Motor neuron (in vitro differentiated cells): ENCODE data around the gene ENAH. TPM values are rescaled to one million over a fixed set of nuclear protein-coding genes. Genes with fewer than 3 reads are reported as not detected.
A peak's percentile ranks its signal among the peaks of the same experiment; 100 is the strongest.

Source experiments
- ATAC-seq, 8 experiments: fragments of 200-7000 bp; cut with Tn5 transposase; replicated peaks in 6 of 8; 2 replicates each; pipeline ENCODE4 v1.8.0; 2021; ENCODE audit warnings: mild to moderate bottlenecking in 8 of 8, moderate library complexity in 8 of 8
- H3K27ac ChIP-seq, 2 donors: fragments of 250-450 bp; sonication (Bioruptor Pico); 2 replicates each; pipeline ENCODE4 v1.9.0; 2021; ENCODE audit warnings: antibody characterized with exemption in 2 of 2, mild to moderate bottlenecking in 2 of 2, moderate library complexity in 1 of 2
- H3K4me1 ChIP-seq, 2 donors: fragments of 250-450 bp; sonication (Bioruptor Pico); replicated peaks in 1 of 2; 2 replicates each; pipeline ENCODE4 v1.6.1; 2021; ENCODE audit warnings: antibody characterized with exemption in 2 of 2, mild to moderate bottlenecking in 2 of 2, moderate library complexity in 1 of 2
- H3K4me3 ChIP-seq, 5 donors: fragments of 250-450 bp; sonication (Bioruptor Pico); 2 replicates each; pipeline ENCODE4 v1.9.0; 2021; ENCODE audit warnings: antibody characterized with exemption in 5 of 5, mild to moderate bottlenecking in 5 of 5, moderate library complexity in 4 of 5
- WGBS, 10 experiments: fragments of 450-650 bp; shearing (Covaris generic); methylation state at CpG; one replicate each; pipeline ENCODE4 v1.0.0; 2022; 5-methylcytosine and 5-hydroxymethylcytosine counted together
- in situ Hi-C, 9 experiments: fragments of 400-800 bp; cut with MboI; loops; one replicate each; pipeline ENCODE4 v1.15.0; 2021; ENCODE audit warnings: low sequenced_read_pairs in 9 of 9, low pct_unique_long_range_greater_than_20kb in 2 of 9; ENCODE audit not compliant: unreplicated experiment in 9 of 9
- total RNA-seq, 8 experiments: library from RNA; unstranded; fragments of 300-600 nt; gene quantifications; 2 replicates each; pipeline versions ENCODE4 v1.2.3 to v1.2.4, GENCODE V29; 2022

The ENAH gene
- total RNA-seq, 8 experiments from 2014 or later, result 11.1 to 172 (median 64.9) TPM

- in situ Hi-C loops, result no loop called here
- H3K27ac ChIP-seq, result peak overlapping the region in 1 of 2 donors; percentile 28
- WGBS, 10 experiments, result 20 to 82% (median 72%) methylated on average over 1 to 13 of the region's 15 CpGs; no CpG with 5 or more reads in 5 of the 10 experiments
- peaks cover 33 to 43% of the 10 kb centered on the region in 2 donors for H3K4me1 ChIP-seq
- no peak overlapping the region for H3K4me3 ChIP-seq
- ATAC-seq, result peak in 6 of 8 experiments; percentile 22 to 70 (median 60)
Observed at GRCh38 chr1:225462714-225463574, 190.0 kb downstream of the ENAH start.

DNA sequence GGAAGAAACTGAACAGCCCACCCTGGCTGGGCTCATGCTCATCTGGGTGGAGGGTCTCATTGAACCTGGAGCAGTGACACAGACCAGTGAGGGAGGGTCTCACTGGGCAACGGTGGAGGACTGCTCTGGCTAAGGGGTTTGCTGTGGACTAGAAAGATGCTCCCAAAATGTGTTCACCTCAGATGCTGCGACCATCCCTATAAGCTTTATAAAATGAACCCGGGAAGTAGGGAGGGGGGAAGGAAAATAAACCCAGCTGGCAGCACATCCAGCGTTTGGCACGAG is 190.6 kb downstream of the ENAH start:
- peaks cover 33 to 43% of the 10 kb centered on the region in 2 donors for H3K4me1 ChIP-seq
- no peak for ATAC-seq
- H3K4me3 ChIP-seq, result no peak overlapping the region
- WGBS, 10 experiments, result 67 to 92% (median 80%) methylated on average over 1 to 5 of the region's 5 CpGs; no CpG with 5 or more reads in 6 of the 10 experiments
- in situ Hi-C loops, result no loop called here
- H3K27ac ChIP-seq, result no peak overlapping the region

DNA sequence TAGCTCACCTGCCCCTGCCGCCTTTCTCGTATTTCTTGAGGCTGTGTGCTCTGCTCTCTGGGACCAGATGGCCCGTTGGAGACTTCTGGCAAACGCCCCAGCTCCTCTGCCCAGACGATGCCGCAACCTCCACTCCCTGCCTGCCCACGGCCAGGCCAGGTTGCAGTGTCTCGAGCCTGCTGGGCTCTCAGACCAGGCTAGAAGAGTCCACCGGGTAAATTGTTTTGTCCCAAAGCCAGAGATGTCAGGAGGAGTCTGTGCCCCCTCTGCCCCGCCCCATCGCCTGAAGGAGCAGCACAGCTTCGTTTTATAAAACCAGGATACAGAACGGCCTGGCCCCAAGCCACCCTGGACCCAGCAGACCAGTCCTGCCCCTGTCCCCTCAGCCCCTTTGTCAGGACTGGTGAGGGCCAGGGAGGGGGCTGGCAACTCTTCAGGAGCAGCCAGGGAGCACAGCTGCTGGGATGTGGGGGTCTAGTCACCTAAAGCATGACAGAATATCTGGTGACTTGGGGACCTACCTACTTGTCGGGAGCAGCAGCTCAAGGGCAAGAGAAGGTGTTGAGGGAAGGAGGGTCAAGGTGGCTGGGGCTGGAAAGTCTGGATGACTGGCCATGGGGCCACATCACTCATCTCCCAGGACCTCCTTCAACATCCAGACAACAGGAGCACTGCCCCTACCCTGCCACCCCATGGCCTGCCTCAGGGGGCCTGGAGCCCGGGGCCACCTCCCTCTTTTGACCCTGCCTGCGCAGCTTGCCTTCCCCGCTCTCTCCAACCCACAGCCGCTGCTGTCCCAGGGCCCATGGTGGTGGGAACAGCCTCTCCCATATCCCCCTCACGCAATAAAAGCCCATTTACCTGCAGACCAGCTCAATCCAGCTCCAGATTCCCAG is 191.1 kb downstream of the ENAH start:
- no peak for ATAC-seq
- Histone ChIP-seq H3K4me1 (peaks cover 33 to 43% of the 10 kb centered on the region in 2 donors), H3K27ac (no peak overlapping the region), H3K4me3 (no peak overlapping the region)
- in situ Hi-C loops, result no loop called here
- WGBS, 10 experiments, result 20 to 100% (median 85%) methylated on average over 1 to 14 of the region's 19 CpGs; no CpG with 5 or more reads in 3 of the 10 experiments

- peak in 2 of 8 experiments; percentile 9 for ATAC-seq
- in situ Hi-C loops, result no loop called here
- Histone ChIP-seq H3K4me3 (no peak overlapping the region), H3K4me1 (peaks cover 33 to 43% of the 10 kb centered on the region in 2 donors), H3K27ac (no peak overlapping the region)
- 51 to 83% (median 74%) methylated on average over 1 to 8 of the region's 8 CpGs; no CpG with 5 or more reads in 4 of the 10 experiments for WGBS, 10 experiments
Observed at GRCh38 chr1:225460737-225461532, 192.0 kb downstream of the ENAH start.

DNA sequence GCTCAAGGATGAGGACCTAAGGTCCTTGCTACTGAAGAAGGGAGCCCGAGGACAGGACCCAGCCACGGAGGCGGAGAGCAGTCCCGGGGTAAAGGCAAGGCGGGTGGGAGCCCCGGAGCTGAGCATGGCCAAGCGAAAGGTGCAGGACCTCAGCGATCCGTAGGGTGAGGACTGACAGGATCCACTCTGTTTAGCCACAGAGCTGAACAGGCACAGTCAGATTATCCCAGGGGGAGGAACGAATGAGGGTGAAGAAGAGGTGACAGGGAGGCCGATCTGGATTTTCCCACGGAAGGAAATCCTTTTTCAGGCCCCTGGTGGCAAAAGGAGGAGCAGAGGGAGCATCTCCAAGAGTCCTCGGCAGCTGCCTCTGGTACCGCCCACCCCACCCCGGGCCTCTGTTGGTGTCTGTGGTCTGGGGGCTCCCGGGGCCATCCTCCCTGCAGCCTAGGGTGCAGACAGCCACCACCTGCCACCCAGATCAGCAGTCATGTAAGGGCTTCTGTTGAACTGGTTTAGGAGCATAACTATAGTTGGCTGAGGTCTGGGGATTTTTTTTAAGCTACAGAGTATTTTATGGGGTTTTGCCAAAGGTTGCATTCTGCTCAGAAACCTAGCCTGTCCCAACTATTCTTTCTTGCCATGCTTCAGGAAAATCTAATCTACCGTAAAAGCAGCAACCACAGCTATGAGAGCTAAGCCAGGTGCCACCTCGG is 192.7 kb downstream of the ENAH start:
- Histone ChIP-seq H3K27ac (no peak overlapping the region), H3K4me3 (no peak overlapping the region), H3K4me1 (peaks cover 29 to 40% of the 10 kb centered on the region in 2 donors)
- peak in 3 of 8 experiments; percentile 14 to 28 (median 23) for ATAC-seq
- WGBS, 10 experiments, result 40 to 85% (median 62%) methylated on average over 1 to 15 of the region's 18 CpGs; no CpG with 5 or more reads in 3 of the 10 experiments
- in situ Hi-C loops, result no loop called here

DNA sequence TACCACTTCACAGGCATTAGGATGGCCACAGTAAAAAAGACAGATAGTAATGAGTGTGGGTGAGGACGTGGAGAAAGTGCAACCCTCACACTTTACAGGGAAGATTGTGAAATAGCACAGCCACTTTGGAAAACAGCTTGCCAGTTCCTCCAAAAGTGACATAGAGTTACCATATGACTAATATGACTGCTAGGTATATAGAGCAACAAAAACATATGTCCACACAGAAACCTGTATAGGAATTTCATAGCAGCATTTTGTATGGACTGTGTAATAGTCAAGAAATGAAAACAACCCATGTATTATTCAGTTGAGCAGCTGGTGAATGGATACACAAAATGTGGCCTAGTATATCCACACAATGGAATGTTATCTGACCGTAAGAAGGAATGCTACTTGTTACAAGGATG is 194.7 kb downstream of the ENAH start:
- no peak overlapping the region for H3K27ac ChIP-seq
- in situ Hi-C loops, result no loop called here
- WGBS, 10 experiments, result 17 to 100% (median 91%) methylated on average over 1 to 2 of the region's 2 CpGs
- no peak overlapping the region for H3K4me3 ChIP-seq
- peaks cover 26 to 33% of the 10 kb centered on the region in 2 donors for H3K4me1 ChIP-seq
- no peak for ATAC-seq

GRCh38 chr1:225454733-225455132 is 198.2 kb downstream of the ENAH start:
- H3K27ac ChIP-seq, result peak overlapping the region; percentile 23 to 30
- 6 to 40% (median 35%) methylated on average over 1 to 5 of the region's 5 CpGs; no CpG with 5 or more reads in 4 of the 10 experiments for WGBS, 10 experiments
- in situ Hi-C loops, result no loop called here

GRCh38 chr1:225453797-225454648 is 198.9 kb downstream of the ENAH start:
- no peak overlapping the region for H3K4me3 ChIP-seq
- 0 to 100% (median 88%) methylated on average over 1 to 5 of the region's 5 CpGs; no CpG with 5 or more reads in 1 of the 10 experiments for WGBS, 10 experiments
- in situ Hi-C loops, result no loop called here
- ATAC-seq, result peak; percentile 45 to 84 (median 57)
- peaks cover 8 to 10% of the 10 kb centered on the region in 2 donors for H3K4me1 ChIP-seq
- peak overlapping the region in 1 of 2 donors; percentile 30 for H3K27ac ChIP-seq

More at GRCh38 chr1:225454733-225455132, 198.2 kb downstream of the ENAH start:
- no peak overlapping the region for H3K4me3 ChIP-seq
- H3K4me1 ChIP-seq, result peaks cover 8 to 10% of the 10 kb centered on the region in 2 donors
- ATAC-seq, result peak in 7 of 8 experiments; percentile 87 to 99 (median 98)

DNA sequence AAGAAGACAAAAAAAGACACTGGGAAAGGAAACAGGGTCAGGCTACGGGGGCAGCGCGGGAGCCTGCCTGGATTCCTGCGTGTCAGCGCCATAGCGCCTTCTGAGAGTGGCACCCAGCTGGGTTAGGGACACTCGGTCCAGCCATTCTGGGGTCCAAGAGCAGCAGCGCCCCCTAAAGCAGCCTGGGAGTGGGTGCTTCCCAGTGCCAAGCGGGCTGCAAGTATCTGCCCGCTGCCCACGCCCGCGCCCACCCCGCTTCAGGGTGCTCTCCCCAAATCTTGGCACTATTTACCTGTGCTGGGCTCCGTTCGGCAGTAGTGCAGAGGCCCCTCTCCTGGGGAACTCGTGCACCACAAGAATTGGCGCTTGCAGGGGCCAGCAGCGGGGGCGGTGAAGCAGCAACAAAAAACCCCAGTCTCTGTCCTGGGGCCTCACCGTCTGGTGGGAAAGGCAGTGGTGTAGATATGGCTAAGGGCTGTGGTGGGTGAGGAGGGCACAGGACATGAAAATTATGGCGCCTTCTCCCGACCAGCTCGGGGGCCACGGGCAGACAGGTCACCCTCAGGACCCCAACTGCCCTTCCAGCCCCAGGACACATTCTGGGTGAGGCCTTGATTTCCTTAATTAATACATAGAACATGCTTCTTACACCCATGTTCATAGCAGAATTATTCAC is 200.9 kb downstream of the ENAH start:
- ATAC-seq, result no peak
- Histone ChIP-seq H3K27ac (no peak overlapping the region), H3K4me3 (no peak overlapping the region), H3K4me1 (peaks cover 11 to 12% of the 10 kb centered on the region in 2 donors)
- WGBS, 10 experiments, result 56 to 93% (median 89%) methylated on average over 2 to 15 of the region's 25 CpGs; no CpG with 5 or more reads in 3 of the 10 experiments
- in situ Hi-C loops, result no loop called here

DNA sequence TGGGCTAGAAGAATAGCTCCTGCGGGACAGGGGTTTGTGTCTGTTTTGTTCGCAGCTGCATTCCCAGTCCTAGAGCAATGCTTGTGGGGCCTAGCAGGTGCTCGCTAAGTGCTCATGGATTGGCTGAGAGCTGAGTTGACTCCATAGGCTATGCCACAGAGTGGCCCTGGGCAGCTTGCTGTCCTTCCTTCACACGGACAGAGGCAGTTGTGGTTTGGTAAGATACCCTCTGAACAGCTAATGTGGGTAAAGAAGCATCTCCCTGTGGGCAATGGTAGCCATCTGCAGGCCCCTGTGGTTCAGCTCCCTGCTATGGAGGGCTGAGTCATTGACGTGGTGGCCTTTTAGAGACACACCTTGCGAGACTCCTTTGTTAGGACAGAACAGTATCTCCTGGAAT is 201.6 kb downstream of the ENAH start:
- no peak overlapping the region for H3K4me3 ChIP-seq
- no peak for ATAC-seq
- peaks cover 12% of the 10 kb centered on the region in 2 donors for H3K4me1 ChIP-seq
- in situ Hi-C loops, result no loop called here
- H3K27ac ChIP-seq, result no peak overlapping the region
- WGBS, 10 experiments, result 63 to 100% (median 85%) methylated on average over 1 to 6 of the region's 6 CpGs; no CpG with 5 or more reads in 1 of the 10 experiments
